HG03103 (cell line): Measurements from ENCODE around the gene ABCD3.

Experiments used
- ATAC-seq: cut with Tn5 transposase; IDR thresholded peaks from one replicate; pipeline ENCODE4 v1.9.1; 2021; ENCODE audit warnings: low read depth; ENCODE audit not compliant: unreplicated experiment

ABCD3 gene

DNA sequence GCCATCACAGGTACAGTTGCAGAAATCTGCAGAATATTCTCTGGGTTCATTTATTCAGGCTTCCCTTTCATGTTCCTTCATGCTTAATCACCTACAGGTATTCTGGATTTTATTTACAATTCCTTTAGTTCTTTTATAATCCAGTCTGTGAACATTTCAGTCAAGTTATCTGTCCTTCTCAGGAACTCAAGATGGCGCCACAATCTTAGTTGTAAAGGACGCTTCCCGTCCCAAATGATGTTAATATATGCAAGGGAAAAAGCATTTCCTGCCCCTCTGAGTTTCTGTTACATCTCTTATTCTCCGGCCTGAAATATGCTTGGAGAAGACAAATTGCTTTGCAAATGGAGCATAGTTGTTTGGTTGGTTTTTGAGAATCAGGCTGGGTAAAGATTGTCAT, 104.1 kb downstream of the ABCD3 start:
- no peak for ATAC-seq

DNA sequence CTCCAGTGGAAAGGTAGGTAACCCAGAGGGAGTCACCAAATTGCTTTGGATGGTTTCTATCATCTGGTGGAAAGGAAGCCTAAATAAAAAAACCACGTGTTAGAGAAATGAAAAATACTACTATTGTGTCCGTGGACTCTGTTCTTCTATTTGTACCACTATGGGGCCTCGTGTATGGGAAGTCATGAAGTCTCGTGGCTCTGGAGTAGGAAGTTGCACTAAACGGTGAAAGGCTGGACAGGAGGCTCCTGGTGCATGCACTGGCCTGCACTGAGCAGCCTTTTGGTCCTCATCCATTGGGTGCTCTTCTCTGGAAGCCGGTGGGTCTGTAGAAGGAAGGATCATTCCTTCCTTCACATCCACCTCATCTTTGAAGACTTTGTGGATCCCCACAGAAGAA, 106.3 kb downstream of the ABCD3 start:
- no peak for ATAC-seq

DNA sequence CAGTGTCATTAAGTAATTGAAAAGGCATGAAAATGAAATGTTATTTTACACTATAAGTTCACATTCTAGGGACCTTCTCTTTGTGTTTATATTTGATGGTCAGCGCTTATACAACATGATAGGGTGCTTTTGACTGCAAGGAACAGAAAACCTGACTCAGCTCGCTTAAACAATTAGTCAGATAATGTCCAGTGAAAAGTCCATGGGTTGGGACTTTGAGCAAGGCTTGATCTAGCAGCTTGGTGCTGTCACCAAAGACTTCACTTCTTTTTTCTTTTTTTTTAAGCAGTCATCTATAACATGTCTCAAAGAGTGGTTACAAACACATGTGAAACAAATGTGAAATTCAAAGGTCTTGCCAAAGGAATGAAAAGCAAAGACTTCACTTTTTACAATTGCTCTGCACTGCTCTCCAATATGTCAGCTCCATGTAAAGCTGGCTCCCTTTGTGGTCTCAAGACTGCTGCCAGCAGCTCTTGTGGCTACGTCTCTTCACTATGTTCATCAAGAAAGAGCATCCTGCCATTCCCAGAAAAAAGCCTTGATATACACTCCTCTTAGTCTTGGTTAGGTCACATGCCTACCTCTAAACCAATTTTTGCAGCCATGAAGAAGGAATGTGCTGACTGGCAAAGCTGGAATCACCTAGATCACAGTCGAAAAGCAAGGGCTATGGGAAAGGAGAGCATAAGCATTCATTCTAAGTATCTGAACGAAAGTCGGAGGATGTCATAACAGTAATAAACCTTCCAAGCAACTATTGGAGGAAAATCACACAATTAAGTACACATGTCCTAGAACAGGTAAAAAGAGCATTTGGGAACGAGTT, 108.2 kb downstream of the ABCD3 start:
- ATAC-seq: no peak

DNA sequence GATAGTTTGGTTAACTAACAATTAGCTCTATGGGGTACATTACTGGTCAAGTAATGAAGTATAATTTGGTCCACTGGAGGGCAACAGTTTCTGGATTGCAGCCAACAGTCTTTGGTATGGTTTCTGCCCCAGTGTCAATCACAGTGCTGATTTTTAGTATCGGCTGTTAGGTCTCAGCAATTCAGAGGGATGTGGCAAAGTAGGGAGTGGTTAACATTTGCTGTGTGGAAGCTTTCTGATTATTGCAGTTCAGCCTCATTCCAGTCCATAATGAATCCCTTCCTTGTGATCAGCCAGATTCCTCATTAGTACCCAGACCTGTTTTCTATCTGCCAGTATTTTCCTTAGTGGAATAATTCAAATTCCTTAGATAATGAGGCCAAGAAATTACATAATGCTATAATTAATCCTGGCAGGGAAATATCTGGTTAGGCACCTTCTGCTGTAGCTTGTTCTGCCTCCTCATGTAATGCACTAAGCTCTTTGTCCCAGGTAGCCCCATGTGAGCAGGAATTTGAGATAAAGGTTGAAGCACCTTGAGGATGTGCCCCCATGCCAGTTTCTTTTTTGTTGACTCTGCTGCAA, 109.3 kb downstream of the ABCD3 start:
- no peak for ATAC-seq

DNA sequence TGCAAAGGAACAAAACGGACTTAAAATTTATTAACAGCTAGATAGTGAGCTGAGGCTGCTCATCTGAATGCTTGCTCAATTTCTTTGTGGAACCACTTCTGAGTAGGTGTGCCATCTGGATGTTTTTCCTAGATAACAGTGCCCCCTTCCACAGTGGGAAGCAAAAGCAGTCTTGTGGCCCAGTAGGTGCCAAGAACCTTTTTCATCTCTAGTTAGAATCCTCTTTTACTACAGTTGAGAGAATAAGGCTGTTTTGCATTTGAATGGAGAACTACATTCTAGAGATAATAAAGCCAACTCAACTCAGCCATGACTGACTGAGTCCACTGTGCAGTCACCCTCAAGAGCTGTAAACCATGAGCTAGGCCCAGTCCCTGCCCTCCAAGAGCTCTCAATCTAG, 110.1 kb downstream of the ABCD3 start:
- ATAC-seq: no peak

DNA sequence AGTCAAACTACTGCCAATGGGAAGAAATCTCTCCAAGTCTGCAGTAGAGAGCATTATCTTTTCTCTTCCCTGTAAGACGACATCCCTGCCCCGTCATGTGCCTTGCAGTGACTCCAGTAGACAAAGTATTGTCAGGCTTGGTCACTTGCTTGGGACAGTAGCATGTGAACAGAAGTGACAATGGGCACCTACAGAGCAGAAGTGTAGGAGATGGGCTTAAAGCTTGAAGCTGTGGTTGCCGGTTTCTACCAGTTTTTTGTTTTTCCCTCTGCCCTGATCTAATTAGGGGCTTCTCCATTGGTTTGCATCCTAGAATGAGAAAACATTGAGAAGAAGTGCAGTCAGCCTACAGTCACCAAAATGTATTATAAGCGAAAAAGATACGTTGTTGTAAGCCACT, 110.6 kb downstream of the ABCD3 start:
- no peak for ATAC-seq

DNA sequence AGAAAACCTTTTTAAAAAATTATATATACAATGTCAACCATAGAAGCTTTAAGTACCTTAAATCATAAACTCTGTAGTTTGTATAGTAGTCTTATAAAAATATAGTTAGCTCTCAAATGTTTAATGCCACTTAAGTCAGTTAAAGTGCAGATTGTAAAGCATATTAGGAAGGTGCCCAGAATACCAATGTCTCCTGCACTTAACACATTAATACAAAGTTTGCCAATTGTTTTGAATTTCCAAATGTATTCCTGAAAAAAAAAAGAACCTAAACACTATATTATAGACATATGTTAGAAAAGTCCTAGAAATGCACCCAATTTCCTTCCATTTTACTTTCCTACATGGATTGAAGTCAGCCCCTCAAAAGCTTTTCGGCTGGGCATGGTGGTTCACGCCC, 111.2 kb downstream of the ABCD3 start:
- no peak for ATAC-seq

DNA sequence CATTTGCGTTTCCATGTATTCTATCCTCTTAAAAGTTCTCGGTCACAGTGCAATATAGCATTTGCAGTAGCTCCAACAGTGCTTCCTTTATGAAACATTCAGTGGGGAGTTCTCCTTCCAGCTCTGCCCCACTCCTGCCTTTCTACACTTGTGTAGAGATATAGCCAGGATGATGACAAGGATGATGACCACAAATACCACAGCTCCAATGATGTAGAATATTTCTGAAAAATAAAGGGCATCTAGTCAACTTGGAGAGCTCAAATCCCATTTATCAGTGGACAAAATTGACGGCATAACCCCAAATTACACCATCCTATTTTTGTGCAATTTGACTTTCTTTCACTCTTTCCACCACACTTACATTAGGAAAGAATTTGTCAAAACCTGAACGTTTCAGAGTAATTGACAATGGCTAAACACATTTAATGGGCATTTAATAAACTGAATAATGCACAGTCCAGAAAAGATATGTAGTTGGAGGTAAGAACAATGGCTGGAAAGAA, 112.2 kb downstream of the ABCD3 start:
- ATAC-seq: no peak

DNA sequence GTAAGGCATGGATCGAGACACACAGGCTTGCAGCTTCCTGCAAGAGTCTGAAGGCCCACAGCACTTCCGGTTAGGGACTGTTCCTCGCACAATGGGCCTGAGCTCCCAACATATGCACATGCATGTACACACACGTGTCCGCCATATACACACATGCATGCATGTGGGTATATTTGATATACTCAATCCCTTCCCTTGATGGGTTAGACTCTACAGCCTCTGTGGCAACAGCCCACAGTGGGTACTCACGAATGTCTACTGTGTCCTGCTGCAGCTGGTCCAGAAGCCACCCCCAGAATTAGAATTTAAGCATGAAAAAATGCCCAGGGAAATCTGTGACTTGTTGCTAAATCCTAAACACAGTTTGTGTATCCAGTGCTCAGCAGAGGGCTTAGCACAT, 113.5 kb downstream of the ABCD3 start:
- ATAC-seq: no peak

DNA sequence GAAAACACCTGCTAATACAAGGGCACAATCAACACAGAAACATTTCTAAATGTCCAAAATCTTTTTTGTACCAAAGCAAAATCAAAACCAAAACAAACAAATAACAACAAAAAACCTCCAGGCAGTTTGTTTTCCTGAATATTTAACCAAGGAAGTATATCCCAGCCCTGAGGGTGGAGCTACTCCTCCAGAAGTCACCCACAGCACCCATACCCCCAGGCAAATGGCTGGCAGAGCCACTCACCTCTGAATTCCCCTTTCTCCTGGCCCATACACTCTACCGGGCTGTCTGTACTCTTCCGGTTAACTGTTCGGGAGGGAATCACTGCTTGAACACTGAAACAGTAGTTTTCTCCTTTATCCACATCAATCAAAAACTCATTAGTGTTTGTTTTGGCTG, 113.9 kb downstream of the ABCD3 start:
- no peak for ATAC-seq

DNA sequence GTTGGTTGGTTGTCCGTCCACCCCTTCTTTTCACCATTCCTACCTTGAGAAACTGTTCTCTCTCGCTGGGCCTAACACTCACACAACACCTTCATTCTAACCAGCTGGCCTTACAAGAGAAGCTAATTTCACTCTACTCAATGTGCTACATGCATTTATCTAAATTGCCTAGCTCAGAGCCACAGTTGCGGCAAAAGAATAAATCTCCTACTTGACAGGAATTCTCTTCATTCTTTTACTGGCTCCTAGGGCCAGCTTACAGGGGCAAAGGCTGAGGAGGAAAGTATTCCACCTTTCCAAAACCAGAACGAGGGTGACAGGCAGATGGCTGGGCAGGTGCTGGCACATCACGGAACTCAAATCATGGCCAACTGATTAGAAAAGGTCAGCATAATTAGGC, 116.9 kb downstream of the ABCD3 start:
- ATAC-seq: no peak

DNA sequence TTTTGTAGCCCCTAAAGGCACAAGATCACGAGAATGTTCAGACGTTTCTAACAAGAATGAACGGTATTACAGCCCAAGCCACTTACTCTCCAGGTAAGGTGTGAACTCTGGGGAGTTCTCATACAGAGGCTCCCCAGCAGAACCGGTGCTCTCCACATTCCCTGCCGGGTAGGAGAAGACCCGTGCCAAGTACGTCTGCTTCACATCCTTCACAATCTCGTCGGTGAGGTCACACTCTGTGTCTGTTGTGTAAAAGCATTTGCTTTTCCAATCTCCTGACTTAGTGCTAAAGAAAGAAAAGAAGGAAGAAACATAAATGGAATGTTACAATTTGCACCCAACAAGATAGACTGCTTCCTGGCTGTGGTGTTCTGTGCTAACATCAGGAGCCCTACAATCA, 117.7 kb downstream of the ABCD3 start:
- ATAC-seq: no peak

DNA sequence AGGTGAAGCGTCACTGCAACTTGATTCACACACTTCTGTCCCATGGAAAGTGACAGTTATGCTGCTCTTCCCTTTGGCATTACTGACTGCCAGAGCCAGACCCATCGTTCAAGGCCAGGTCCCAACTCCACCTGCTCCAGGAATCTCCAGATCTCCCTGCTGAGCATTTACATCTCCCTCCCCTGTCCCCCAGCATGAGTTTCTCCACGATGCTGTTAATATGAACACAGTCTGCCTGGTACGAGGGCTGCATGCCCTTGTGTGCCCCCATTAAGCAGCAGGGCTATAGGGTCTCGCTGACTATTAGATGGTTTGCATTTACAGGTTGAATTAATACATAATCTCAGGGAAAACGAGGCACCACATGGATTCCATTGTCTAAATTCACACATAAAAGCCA, 119.1 kb downstream of the ABCD3 start:
- ATAC-seq: no peak

DNA sequence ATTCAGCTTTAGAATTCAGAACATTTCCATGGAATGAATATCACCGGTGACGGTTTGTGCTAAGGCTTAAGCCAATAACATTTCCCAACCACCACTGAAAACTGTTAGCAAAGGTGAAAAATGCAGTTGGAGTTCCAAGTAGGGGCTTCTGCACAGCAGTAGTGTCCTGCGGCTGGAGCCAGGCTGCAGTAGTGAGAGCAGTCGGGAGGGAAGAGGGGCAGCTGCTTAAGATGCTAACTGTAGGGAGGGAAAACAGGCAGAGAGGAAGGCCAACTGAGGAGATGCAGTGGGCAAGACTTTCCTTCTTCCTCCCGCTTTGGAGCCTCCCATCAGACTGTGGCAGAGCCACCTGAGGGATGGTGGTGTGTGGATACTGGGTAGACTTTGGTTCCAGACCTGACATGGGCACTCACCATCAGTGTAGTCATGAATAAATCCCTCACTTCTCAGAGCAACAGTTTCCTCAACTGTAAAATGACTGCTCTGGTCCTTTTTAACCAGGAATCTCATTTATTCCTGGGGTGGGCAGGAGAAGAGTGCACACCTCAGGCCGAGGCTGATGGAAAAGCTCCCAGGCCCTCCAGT, 120.1 kb downstream of the ABCD3 start:
- no peak for ATAC-seq

DNA sequence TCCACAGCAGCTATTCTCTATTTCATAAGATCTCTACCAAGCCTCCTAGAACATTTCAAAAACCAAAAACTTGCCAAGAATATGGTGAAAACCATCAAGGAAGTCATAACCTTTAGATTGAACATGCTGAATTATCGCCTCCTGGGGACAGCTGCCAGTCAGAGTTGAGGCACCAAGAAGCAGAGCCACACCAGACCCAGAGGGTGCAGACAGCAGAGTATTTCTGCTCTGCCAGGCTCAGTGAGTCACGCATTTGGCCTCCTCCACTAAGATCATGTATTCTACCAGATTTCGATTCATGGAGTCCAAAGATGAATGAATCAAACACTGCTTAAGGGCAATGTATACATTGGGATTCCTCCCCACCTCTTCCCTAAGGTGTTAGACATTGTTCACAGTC, 121.3 kb downstream of the ABCD3 start:
- no peak for ATAC-seq

DNA sequence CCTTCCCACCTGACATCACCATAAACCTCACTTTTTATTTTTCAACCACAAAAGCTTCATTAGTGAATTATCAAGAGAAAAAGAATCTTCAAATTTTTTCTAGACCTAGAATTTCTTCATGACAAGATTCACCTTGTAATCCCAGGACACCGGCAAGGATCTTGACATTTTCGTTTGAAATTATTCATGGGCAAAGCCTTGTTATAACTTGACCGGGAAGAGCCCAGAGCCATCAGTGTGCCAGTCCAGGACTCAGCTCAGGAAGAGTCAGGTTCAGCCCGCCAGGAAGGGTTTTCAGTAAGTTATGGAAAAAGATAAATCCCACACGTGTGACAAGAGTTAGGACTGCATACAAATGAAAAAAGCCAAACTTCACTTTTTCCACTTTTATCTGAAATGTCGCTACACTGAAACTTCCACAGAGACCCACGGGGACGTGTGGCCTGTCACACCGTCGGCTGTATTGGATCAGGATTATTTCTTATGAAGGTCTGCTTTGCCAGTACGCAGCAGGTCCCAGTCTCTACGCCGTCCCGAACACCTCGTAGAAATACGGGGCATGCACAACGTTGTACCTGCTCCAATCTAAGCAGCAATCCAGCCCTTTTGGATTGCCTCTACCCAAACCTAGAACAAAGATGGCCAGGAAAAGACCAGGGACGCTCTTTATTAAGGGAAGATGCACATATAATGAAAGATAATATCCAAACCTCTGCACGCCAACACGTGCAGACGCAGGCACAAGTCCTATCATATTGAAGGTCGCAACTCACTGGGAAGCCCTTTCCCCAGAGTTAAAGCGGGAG, 122.5 kb downstream of the ABCD3 start:
- ATAC-seq: no peak

DNA sequence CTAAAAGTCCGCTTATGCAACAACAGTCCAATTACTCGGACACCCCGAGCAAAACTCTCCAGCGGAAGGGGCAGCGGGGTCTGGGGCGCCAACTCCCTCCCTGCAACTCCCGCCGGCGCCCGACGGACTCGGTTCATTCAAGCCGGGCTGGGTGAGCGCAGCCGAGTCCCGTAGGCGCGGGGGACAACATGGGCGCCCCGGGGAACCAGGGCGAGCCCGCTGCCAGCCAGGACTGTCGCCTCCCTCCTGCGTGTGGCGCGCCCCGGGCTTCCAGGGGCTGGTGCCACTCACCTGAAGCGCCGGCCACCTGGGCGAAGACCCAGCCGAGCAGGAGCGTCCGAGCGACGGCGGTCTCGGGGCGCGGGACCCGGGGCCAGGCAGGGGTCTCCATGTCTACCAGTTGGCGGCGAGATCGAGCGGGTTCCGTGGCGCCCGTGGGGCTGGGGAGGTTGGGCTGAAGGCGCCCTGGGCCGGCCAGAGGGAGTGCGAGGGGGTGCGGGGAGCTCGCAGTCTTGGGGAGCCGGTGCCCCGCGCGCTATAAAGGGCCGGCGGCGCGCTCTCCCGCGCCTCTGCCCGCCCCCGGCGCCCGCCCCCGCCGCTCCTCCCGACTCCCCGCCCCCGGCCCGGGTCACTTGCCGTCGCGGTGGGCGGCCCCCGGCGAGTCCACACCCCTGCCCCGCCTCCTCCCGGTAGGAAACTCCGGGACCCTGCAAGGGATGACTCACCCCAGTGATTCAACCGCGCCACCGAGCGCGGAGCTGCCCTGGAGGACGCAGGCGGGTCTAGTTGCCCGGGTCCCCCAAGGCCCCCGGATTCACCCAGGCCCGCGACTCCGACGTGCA, 123.3 kb downstream of the ABCD3 start, which contains the start of gene F3:
TSS of gene F3 (minus strand) at position 514 of the 842 bp plus-strand sequence. CDS start at position 391, 123 bp downstream.
- peak; percentile 75 for ATAC-seq

DNA sequence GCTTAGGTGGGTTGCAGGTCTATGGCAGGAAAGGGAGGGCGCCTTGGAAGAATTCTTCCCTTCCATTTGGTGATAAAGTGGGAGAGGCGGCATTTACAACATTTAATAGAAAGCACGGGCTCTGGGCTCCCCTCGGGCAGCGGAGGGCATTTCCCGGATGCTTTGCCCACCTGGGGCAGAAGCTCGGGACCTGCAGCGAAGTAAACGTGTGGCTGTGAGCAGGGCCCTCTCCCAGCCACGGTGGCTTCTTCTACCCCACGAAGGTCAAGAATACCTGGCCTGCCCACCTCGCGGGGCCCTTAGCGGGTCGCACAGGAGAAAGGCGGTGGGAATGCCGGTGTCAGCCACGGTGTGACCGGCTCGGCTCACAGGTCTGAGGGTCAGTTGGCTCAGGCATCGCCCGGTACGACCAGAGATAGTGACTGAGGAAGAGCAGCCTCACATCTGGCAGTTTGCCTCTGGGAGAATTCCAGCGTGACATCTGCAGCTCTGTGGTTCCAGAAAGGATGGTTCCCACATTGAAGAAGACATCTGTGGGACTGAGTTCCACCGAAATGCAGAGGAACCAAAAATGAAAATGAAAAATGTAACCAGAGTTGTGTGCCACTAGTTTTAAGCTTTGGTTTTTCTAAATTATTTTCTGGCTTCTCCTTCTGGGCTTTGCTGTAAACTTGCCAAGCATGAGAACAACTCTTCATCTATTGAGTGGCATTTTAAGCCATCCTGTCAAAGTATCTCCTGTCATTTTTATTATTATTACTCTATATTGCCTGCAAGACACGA, 124.1 kb downstream of the ABCD3 start:
- ATAC-seq: no peak

DNA sequence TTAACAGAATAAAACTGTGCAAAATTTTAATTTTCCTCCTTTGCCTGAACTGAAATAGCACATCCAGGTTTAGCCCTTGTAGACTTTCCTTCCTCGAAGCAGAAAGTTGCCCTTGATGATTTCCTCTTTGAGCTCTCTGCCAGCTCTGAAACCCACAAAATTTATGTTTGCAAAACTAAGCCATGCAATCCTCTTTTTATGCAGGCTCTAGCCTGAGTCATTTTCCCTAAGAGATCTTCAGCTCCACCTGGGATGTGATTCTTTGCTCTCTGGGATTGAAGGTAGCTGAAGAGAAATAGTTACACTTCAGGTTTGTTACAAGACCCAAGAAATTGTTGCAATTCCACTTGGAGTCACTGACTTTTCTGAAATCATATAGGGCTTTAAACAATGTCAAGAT, 124.8 kb downstream of the ABCD3 start:
- ATAC-seq: no peak
